DOHH2 (cell line): ENCODE data around the gene BMP6.

Experiments used
- H3F3A ChIP-seq: fragments of 200-600 bp; sonication (generic), shearing (Covaris generic); 2 replicates; pipeline ENCODE4 v1.6.0; 2016; ENCODE audit warnings: antibody characterized with exemption, mild to moderate bottlenecking; ENCODE audit not compliant: control insufficient read depth, insufficient read depth
- H3K27ac ChIP-seq: fragments of 200-600 bp; sonication (generic); 2 replicates; pipeline ENCODE4 v1.5.1; 2014; ENCODE audit warnings: low read depth, mild to moderate bottlenecking, low read length, moderate library complexity
- H3K27me3 ChIP-seq: fragments of 200-600 bp; sonication (generic); 2 replicates; pipeline ENCODE4 v1.6.1; 2014; ENCODE audit warnings: mild to moderate bottlenecking, low read length, mixed read lengths; ENCODE audit not compliant: control insufficient read depth
- H3K36me3 ChIP-seq: fragments of 200-600 bp; sonication (generic); 2 replicates; pipeline ENCODE4 v1.6.1; 2014; ENCODE audit warnings: mild to moderate bottlenecking, low read length, moderate library complexity, mixed read lengths; ENCODE audit not compliant: control insufficient read depth
- H3K4me1 ChIP-seq: fragments of 200-600 bp; sonication (generic); 2 replicates; pipeline ENCODE4 v1.6.1; 2014; ENCODE audit warnings: mild to moderate bottlenecking, low read length, mixed read lengths; ENCODE audit not compliant: control insufficient read depth
- H3K4me2 ChIP-seq: fragments of 200-600 bp; sonication (generic); 2 replicates; pipeline ENCODE4 v1.6.0; 2014; ENCODE audit warnings: mild to moderate bottlenecking, low read length, moderate library complexity
- H3K4me3 ChIP-seq: fragments of 200-600 bp; sonication (generic); 2 replicates; pipeline ENCODE4 v1.5.1; 2014; ENCODE audit warnings: mild to moderate bottlenecking, low read length, mixed read lengths
- H3K79me2 ChIP-seq: fragments of 200-600 bp; sonication (generic); 2 replicates; pipeline ENCODE4 v1.6.1; 2014; ENCODE audit warnings: mild to moderate bottlenecking, low read length, mixed read lengths; ENCODE audit not compliant: control insufficient read depth
- H3K9me2 ChIP-seq: fragments of 200-600 bp; sonication (generic); replicated peaks from 2 replicates; pipeline ENCODE4 v1.6.1; 2014; ENCODE audit warnings: mild to moderate bottlenecking, low read length, mixed read lengths; ENCODE audit not compliant: control insufficient read depth
- H3K9me3 ChIP-seq: fragments of 200-600 bp; sonication (generic); 2 replicates; pipeline ENCODE4 v1.6.1; 2014; ENCODE audit warnings: antibody characterized with exemption, low read length, mixed read lengths; ENCODE audit not compliant: control insufficient read depth, insufficient read depth
- H4K20me1 ChIP-seq: fragments of 200-600 bp; sonication (generic); 2 replicates; pipeline ENCODE4 v1.6.0; 2014; ENCODE audit warnings: low read depth, mild to moderate bottlenecking, antibody characterized with exemption, low read length, moderate library complexity; ENCODE audit not compliant: control insufficient read depth, insufficient read depth
- EZH2phosphoT487 ChIP-seq: fragments of 200-600 bp; sonication (generic); IDR thresholded peaks from 2 replicates; pipeline ENCODE4 v1.6.1; 2017; ENCODE audit warnings: borderline replicate concordance, mild to moderate bottlenecking, antibody characterized with exemption, low read length, moderate library complexity, mixed read lengths
- TF ChIP-seq, protein P1 (sequence below): fragments of 200-600 bp; sonication (generic); IDR thresholded peaks from one replicate; pipeline ENCODE4 v1.5.1; 2014; ENCODE audit warnings: antibody characterized with exemption, mild to moderate bottlenecking, low read depth, low read length; ENCODE audit not compliant: poor library complexity, severe bottlenecking

BMP6 gene

DNA sequence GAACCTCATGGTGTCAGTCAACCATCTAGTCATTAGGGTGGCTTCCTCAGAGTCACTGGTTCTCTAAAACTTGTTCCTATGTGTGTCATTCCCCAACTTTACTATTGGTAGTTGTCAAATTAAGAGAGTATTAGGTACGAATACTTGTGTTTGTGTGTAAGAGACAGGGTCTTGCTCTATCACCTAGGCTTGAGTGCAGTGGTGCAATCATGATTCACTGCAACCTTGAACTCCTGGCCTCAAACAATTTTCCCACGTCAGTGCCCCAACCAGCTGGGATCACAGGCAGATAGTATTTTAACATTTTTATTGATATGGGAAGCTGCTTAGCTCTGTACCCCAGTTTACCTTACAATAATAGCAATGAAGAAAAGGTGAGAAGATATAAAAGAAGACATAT is 50.6 kb downstream of the BMP6 start:
- no peaks in the 10 kb centered on the region for H3F3A ChIP-seq
- no peak overlapping the region for H3K4me3 ChIP-seq
- H3K9me3 ChIP-seq, result no peaks in the 10 kb centered on the region
- no peak overlapping the region for H3K4me2 ChIP-seq
- no peaks in the 10 kb centered on the region for H3K9me2 ChIP-seq
- H3K27ac ChIP-seq, result no peak overlapping the region
- H3K27me3 ChIP-seq, result 0 out of 2 replicates have a peak, but pooled peaks cover 3% of the 10 kb centered on the region
- no peaks in the 10 kb centered on the region for H4K20me1 ChIP-seq
- H3K79me2 ChIP-seq, result no peaks in the 10 kb centered on the region
- no peaks in the 10 kb centered on the region for H3K36me3 ChIP-seq
- H3K4me1 ChIP-seq, result no peaks in the 10 kb centered on the region
- TF ChIP-seq, protein P1, sequence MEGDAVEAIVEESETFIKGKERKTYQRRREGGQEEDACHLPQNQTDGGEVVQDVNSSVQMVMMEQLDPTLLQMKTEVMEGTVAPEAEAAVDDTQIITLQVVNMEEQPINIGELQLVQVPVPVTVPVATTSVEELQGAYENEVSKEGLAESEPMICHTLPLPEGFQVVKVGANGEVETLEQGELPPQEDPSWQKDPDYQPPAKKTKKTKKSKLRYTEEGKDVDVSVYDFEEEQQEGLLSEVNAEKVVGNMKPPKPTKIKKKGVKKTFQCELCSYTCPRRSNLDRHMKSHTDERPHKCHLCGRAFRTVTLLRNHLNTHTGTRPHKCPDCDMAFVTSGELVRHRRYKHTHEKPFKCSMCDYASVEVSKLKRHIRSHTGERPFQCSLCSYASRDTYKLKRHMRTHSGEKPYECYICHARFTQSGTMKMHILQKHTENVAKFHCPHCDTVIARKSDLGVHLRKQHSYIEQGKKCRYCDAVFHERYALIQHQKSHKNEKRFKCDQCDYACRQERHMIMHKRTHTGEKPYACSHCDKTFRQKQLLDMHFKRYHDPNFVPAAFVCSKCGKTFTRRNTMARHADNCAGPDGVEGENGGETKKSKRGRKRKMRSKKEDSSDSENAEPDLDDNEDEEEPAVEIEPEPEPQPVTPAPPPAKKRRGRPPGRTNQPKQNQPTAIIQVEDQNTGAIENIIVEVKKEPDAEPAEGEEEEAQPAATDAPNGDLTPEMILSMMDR, result no peak
- TF ChIP-seq EZH2phosphoT487, result no peak

- Histone ChIP-seq H3K4me1 (no peaks in the 10 kb centered on the region), H3K4me3 (no peak overlapping the region), H3F3A (no peaks in the 10 kb centered on the region), H3K4me2 (no peak overlapping the region), H3K27me3 (0 out of 2 replicates have a peak, but pooled peaks cover 3% of the 10 kb centered on the region), H3K9me2 (no peaks in the 10 kb centered on the region), H3K36me3 (no peaks in the 10 kb centered on the region), H3K79me2 (no peaks in the 10 kb centered on the region), H3K9me3 (no peaks in the 10 kb centered on the region), H4K20me1 (no peaks in the 10 kb centered on the region), H3K27ac (no peak overlapping the region)
- TF ChIP-seq, protein P1, result no peak
- TF ChIP-seq EZH2phosphoT487, result no peak
Measured at GRCh38 chr6:7777074-7777473, 51.2 kb downstream of the BMP6 start.

GRCh38 chr6:7781240-7781639 is 55.3 kb downstream of the BMP6 start:
- no peaks in the 10 kb centered on the region for H3K9me3 ChIP-seq
- H3F3A ChIP-seq, result no peaks in the 10 kb centered on the region
- no peak overlapping the region for H3K27ac ChIP-seq
- no peaks in the 10 kb centered on the region for H3K36me3 ChIP-seq
- no peaks in the 10 kb centered on the region for H3K4me1 ChIP-seq
- H3K4me3 ChIP-seq, result no peak overlapping the region
- no peak overlapping the region for H3K4me2 ChIP-seq
- H3K9me2 ChIP-seq, result no peaks in the 10 kb centered on the region
- peaks cover 11% of the 10 kb centered on the region; the same call in 1 of the 2 replicates for H3K27me3 ChIP-seq
- no peaks in the 10 kb centered on the region for H4K20me1 ChIP-seq
- no peak for TF ChIP-seq EZH2phosphoT487
- TF ChIP-seq, protein P1, result no peak
- H3K79me2 ChIP-seq, result no peaks in the 10 kb centered on the region
